H1 (cell line): Measurements from ENCODE around the gene FAM131C. TPM values are rescaled to one million over a fixed set of nuclear protein-coding genes. Genes with fewer than 3 reads are reported as not detected.

Experiments
- CTCF ChIA-PET: fragments of 300-600 bp; sonication (Branson Sonifier 250); formaldehyde crosslinking; loops from one replicate; lab custom pipeline; 2021; ENCODE audit not compliant: partially characterized antibody; lab: Charles Lee
- POLR2A ChIA-PET: fragments of 300-600 bp; sonication (Branson Sonifier 250); formaldehyde crosslinking; loops from one replicate; lab custom pipeline; 2021; ENCODE audit warnings: inconsistent platforms; ENCODE audit not compliant: partially characterized antibody; lab: Charles Lee
- DNase-seq, 2 experiments: peaks; one replicate each; pipeline versions ENCODE4 v3.0.0 to v3.0.0-alpha.2; 2010 to 2022; ENCODE audit warnings: low spot score in 2 of 2, low read depth in 1 of 2, mixed read lengths in 1 of 2
- FAIRE-seq: peaks from 2 replicates; lab custom pipeline; 2011; peaks lifted over from hg19 to GRCh38; lab: Jason Lieb, UNC
- H2AFZ ChIP-seq: 2 replicates; pipeline ENCODE4 v1.8.1; 2012; ENCODE audit warnings: low read length, inconsistent platforms
- H2AK5ac ChIP-seq: 2 replicates; pipeline ENCODE4 v1.6.1; 2013; ENCODE audit warnings: low read depth, low read length
- H2BK120ac ChIP-seq: replicated peaks from 2 replicates; pipeline ENCODE3; 2013; ENCODE audit warnings: low read depth, low read length, inconsistent platforms
- H2BK12ac ChIP-seq: 2 replicates; pipeline ENCODE4 v1.6.1; 2013; ENCODE audit warnings: low read depth, low read length
- H2BK15ac ChIP-seq: 2 replicates; pipeline ENCODE4 v1.6.1; 2013; ENCODE audit warnings: low read length
- H2BK20ac ChIP-seq: 2 replicates; pipeline ENCODE4 v1.6.1; 2013; ENCODE audit warnings: low read length
- H2BK5ac ChIP-seq: 2 replicates; pipeline ENCODE4 v1.6.1; 2013; ENCODE audit warnings: low read depth, low read length
- H3K14ac ChIP-seq: 2 replicates; pipeline ENCODE4 v1.6.1; 2013; ENCODE audit warnings: inconsistent platforms; ENCODE audit not compliant: insufficient read length
- H3K18ac ChIP-seq: 2 replicates; pipeline ENCODE4 v1.6.1; 2013; ENCODE audit warnings: low read length; ENCODE audit errors: extremely low read depth
- H3K23ac ChIP-seq: 2 replicates; pipeline ENCODE4 v1.6.1; 2013; ENCODE audit warnings: inconsistent platforms; ENCODE audit not compliant: insufficient read length
- H3K23me2 ChIP-seq: 2 replicates; pipeline ENCODE4 v1.6.1; 2013; ENCODE audit warnings: low read depth, low read length
- H3K27ac ChIP-seq: 2 replicates; pipeline ENCODE4 v1.6.1; 2011; ENCODE audit warnings: low read depth, low read length, inconsistent platforms
- H3K27me3 ChIP-seq, 4 experiments: replicated peaks in 1 of 4; 1 replicate in 1 of 4; 2 replicates in 3 of 4; pipeline versions ENCODE4 v1.6.1 to v1.8.1; 2011 to 2013; ENCODE audit warnings: low read length in 3 of 4, mild to moderate bottlenecking in 3 of 4, inconsistent platforms in 2 of 4, mixed read lengths in 2 of 4, moderate library complexity in 1 of 4; ENCODE audit not compliant: control insufficient read depth in 3 of 4, insufficient read depth in 3 of 4; ENCODE audit errors: extremely low read depth in 1 of 4
- H3K36me3 ChIP-seq, 4 experiments: 2 replicates each; pipeline versions ENCODE4 v1.6.1 to v1.8.1; 2011 to 2013; ENCODE audit warnings: mild to moderate bottlenecking in 4 of 4, low read length in 3 of 4, moderate library complexity in 2 of 4, control low read depth in 1 of 4, inconsistent platforms in 1 of 4; ENCODE audit not compliant: insufficient read depth in 4 of 4, control insufficient read depth in 2 of 4
- H3K4ac ChIP-seq: replicated peaks from 2 replicates; pipeline ENCODE3; 2013; ENCODE audit warnings: low read length, low read depth, mixed read lengths, inconsistent platforms; ENCODE audit not compliant: insufficient read length
- H3K4me1 ChIP-seq, 4 experiments: replicated peaks in 1 of 4; 1 replicate in 1 of 4; 2 replicates in 3 of 4; pipeline versions ENCODE4 v1.6.1 to v1.8.1; 2011 to 2013; ENCODE audit warnings: low read length in 3 of 4, inconsistent platforms in 2 of 4, mixed read lengths in 1 of 4; ENCODE audit not compliant: insufficient read depth in 4 of 4, control insufficient read depth in 3 of 4
- H3K4me2 ChIP-seq, 2 experiments: 2 replicates each; pipeline versions ENCODE4 v1.6.1 to v1.8.1; 2011 to 2013; ENCODE audit warnings: low read depth in 2 of 2, low read length in 2 of 2, control low read depth in 1 of 2, inconsistent platforms in 1 of 2, mild to moderate bottlenecking in 1 of 2; ENCODE audit not compliant: insufficient read depth in 1 of 2
- H3K4me3 ChIP-seq, 4 experiments: fragments of 200-600, 300-600 bp in 1 of 4; sonication (generic), shearing (Covaris generic), sonication (Bioruptor Twin) in 1 of 4; 2 replicates each; pipeline versions ENCODE4 v1.5.1 to v1.8.1; 2011 to 2016; ENCODE audit warnings: low read length in 4 of 4, low read depth in 3 of 4, control low read depth in 2 of 4, inconsistent platforms in 2 of 4, mild to moderate bottlenecking in 2 of 4, mixed read lengths in 1 of 4, moderate library complexity in 1 of 4; ENCODE audit not compliant: insufficient read depth in 2 of 4; ENCODE audit errors: extremely low read depth in 1 of 4
- H3K56ac ChIP-seq: replicated peaks from 2 replicates; pipeline ENCODE3; 2013; ENCODE audit warnings: low read depth, mild to moderate bottlenecking, mixed read lengths, low read length, inconsistent platforms; ENCODE audit not compliant: insufficient read length
- H3K79me1 ChIP-seq: 2 replicates; pipeline ENCODE4 v1.6.1; 2013; ENCODE audit warnings: low read depth, low read length, control low read depth
- H3K79me2 ChIP-seq, 2 experiments: 2 replicates each; pipeline versions ENCODE4 v1.6.1 to v1.8.1; 2012 to 2013; ENCODE audit warnings: low read length in 2 of 2, mild to moderate bottlenecking in 2 of 2, inconsistent platforms in 1 of 2; ENCODE audit not compliant: insufficient read depth in 2 of 2, control insufficient read depth in 1 of 2
- H3K9ac ChIP-seq, 4 experiments: replicated peaks in 1 of 4; 1 replicate in 1 of 4; 2 replicates in 3 of 4; pipeline versions ENCODE4 v1.6.1 to v1.8.1; 2011 to 2013; ENCODE audit warnings: low read depth in 3 of 4, low read length in 3 of 4, control low read depth in 2 of 4, mild to moderate bottlenecking in 2 of 4, moderate library complexity in 2 of 4, inconsistent platforms in 1 of 4; ENCODE audit errors: extremely low read depth in 1 of 4
- H3K9me3 ChIP-seq, 2 experiments: 2 replicates each; pipeline versions ENCODE4 v1.6.1 to v1.8.1; 2012 to 2013; ENCODE audit warnings: mild to moderate bottlenecking in 2 of 2, moderate library complexity in 2 of 2, control low read depth in 1 of 2, inconsistent platforms in 1 of 2, low read depth in 1 of 2, low read length in 1 of 2, mixed read lengths in 1 of 2; ENCODE audit not compliant: insufficient read depth in 2 of 2
- H4K20me1 ChIP-seq, 2 experiments: replicated peaks in 1 of 2; 2 replicates each; pipeline versions ENCODE3 to v1.8.1; 2011 to 2013; ENCODE audit warnings: inconsistent platforms in 2 of 2, low read length in 2 of 2, mild to moderate bottlenecking in 1 of 2; ENCODE audit not compliant: insufficient read depth in 2 of 2, control insufficient read depth in 1 of 2
- H4K5ac ChIP-seq: 2 replicates; pipeline ENCODE4 v1.6.1; 2013; ENCODE audit warnings: low read length, low read depth, mixed read lengths, inconsistent platforms; ENCODE audit not compliant: insufficient read length
- H4K8ac ChIP-seq: 2 replicates; pipeline ENCODE4 v1.8.0; 2013; ENCODE audit warnings: mild to moderate bottlenecking, moderate library complexity, low read length, inconsistent platforms; ENCODE audit not compliant: insufficient read depth; ENCODE audit errors: extremely low read depth
- H4K91ac ChIP-seq: replicated peaks from 2 replicates; pipeline ENCODE3; 2013; ENCODE audit warnings: low read length, mixed read lengths, inconsistent platforms; ENCODE audit not compliant: insufficient read length
- whole genome bisulfite sequencing, 2 experiments: shearing (Covaris generic) in 1 of 2; methylation state at CpG; one replicate each; pipeline versions ENCODE4 v1.1.6 to v1.1.7; 2013 to 2015; ENCODE audit warnings: low lambda C conversion rate in 2 of 2, mixed read lengths in 2 of 2, inconsistent platforms in 1 of 2, low coverage in 1 of 2, missing lambda C conversion rate in 1 of 2; ENCODE audit not compliant: insufficient replicate concordance in 2 of 2, insufficient coverage in 1 of 2, insufficient read length in 1 of 2; ENCODE audit errors: extremely low coverage in 1 of 2, missing lambda C conversion rate in 1 of 2; 5-methylcytosine and 5-hydroxymethylcytosine counted together
- polyA plus RNA-seq, 7 experiments: library from polyadenylated mRNA; depleted of rRNA in 3 of 7; stranded (reverse) in 5 of 7; unstranded in 2 of 7; fragments of >200 nt in 5 of 7; fragments of 200-250 nt in 2 of 7; gene quantifications; 1 replicate in 5 of 7; 2 replicates in 1 of 7; 4 replicates in 1 of 7; pipeline versions ENCODE4 v1.2.1 to v1.2.3, GENCODE V29; 2011 to 2013; ENCODE audit warnings: missing spikeins in 2 of 7, mixed read lengths in 2 of 7
- total RNA-seq: library from RNA; stranded (reverse); fragmentation: NEBNext Ultra II Directional; extraction: Animal tissue kit (Norgen Biotek cat#: 25700); gene quantifications from 2 replicates; pipeline ENCODE4 v1.2.1, GENCODE V29; 2021

The FAM131C gene
- total and polyA plus RNA-seq, 2 of the 8 experiments (the other 6 are each of a cell fraction or from before 2014, with no cell fraction given), result 0.73 to 0.78 TPM

- CTCF ChIA-PET, result interaction anchor here (0.6 to 8.9 kb wide), 37 partner anchors 7 to 218 kb away, joined by 3 to 74 read pairs (median 6); partner anchors contain the start of genes CLCNKA, CLCNKB and HSPB7
These were observed 64.4 kb downstream of the FAM131C start for GRCh38 chr1:16009030-16009460.

More at GRCh38 chr1:16009030-16009460, 64.4 kb downstream of the FAM131C start:
- H3K36me3 ChIP-seq, result no peaks in the 10 kb centered on the region
- H3K18ac ChIP-seq, result no peak overlapping the region
- no peaks in the 10 kb centered on the region for H3K79me1 ChIP-seq
- FAIRE-seq (peak; percentile 84), DNase-seq (peak; percentile 64 to 98)
- H2BK5ac ChIP-seq, result peak overlapping the region; percentile 37; the same call in 1 of the 2 replicates
- no peak overlapping the region for H4K91ac ChIP-seq
- no peaks in the 10 kb centered on the region; a peak in 1 of 7 replicates for H3K27me3 ChIP-seq
- H2AFZ ChIP-seq, result no peak overlapping the region
- no peak overlapping the region for H3K4ac ChIP-seq
- H4K20me1 ChIP-seq, result no peaks in the 10 kb centered on the region
- H2BK120ac ChIP-seq, result no peak overlapping the region
- H3K23me2 ChIP-seq, result no peaks in the 10 kb centered on the region; the same call in 1 of the 2 replicates
- H3K9ac ChIP-seq, result no peak overlapping the region
- no peak overlapping the region for H3K4me2 ChIP-seq
- H2BK20ac ChIP-seq, result no peak overlapping the region
- peak overlapping the region; percentile 94; the same call in 1 of the 2 replicates for H2BK12ac ChIP-seq
- no peaks in the 10 kb centered on the region for H3K79me2 ChIP-seq
- 1% methylated on average over 4 of the region's 4 CpGs; no CpG with 5 or more reads in 1 of the 2 experiments for WGBS, 2 experiments
- POLR2A ChIA-PET, result no interaction called here
- no peak overlapping the region for H3K56ac ChIP-seq
- H3K9me3 ChIP-seq, result no peaks in the 10 kb centered on the region
- peaks cover 3 to 14% (median 10%) of the 10 kb centered on the region in 4 experiments for H3K4me1 ChIP-seq
- no peak overlapping the region for H4K5ac ChIP-seq
- H2BK15ac ChIP-seq, result no peak overlapping the region
- H3K23ac ChIP-seq, result no peak overlapping the region
- no peak overlapping the region for H3K27ac ChIP-seq
- no peak overlapping the region for H2AK5ac ChIP-seq
- no peak overlapping the region for H3K4me3 ChIP-seq
- H3K14ac ChIP-seq, result no peak overlapping the region
- no peak overlapping the region for H4K8ac ChIP-seq
